ENCODE results near the gene NECTIN1. TPM values are rescaled to one million over a fixed set of nuclear protein-coding genes. Genes with fewer than 3 reads are reported as not detected.

The NECTIN1 gene
- total and polyA plus RNA-seq, 2 of the 13 experiments (the other 11 are each of a cell fraction or from before 2014, with no cell fraction given): 3.9 to 7.3 TPM

GRCh38 chr11:119728651-119729580 is at the start of gene NECTIN1 (continued):
- TF ChIP-seq ZNF552 (CRISPR knock-in tag; IDR thresholded peaks at IDR 0.05; ENCODE audit: borderline replicate concordance) (no peak), MAFG (CRISPR knock-in tag; IDR thresholded peaks at IDR 0.05) (no peak), JUND (CRISPR knock-in tag; IDR thresholded peaks at IDR 0.05) (no peak), ATF7 (IDR thresholded peaks at IDR 0.05) (no peak), ATF7 (CRISPR knock-in tag; IDR thresholded peaks at IDR 0.05) (no peak), ZFY (CRISPR knock-in tag; IDR thresholded peaks at IDR 0.05) (peak; percentile 58; the same call in 1 of the 2 replicates), KDM6A (CRISPR knock-in tag; IDR thresholded peaks at IDR 0.05; ENCODE audit: low read depth) (no peak), ZNF614 (CRISPR knock-in tag; IDR thresholded peaks at IDR 0.05; ENCODE audit: borderline replicate concordance) (no peak; the same call in 1 of the 2 replicates), HDAC2 (CRISPR knock-in tag; IDR thresholded peaks at IDR 0.05) (peak; percentile 14; the same call in 1 of the 2 replicates), ZNF784 (CRISPR knock-in tag; IDR thresholded peaks at IDR 0.05; ENCODE audit: borderline replicate concordance) (no peak), EP300 (IDR thresholded peaks at IDR 0.05; ENCODE audit: low read depth in 2 of 2, low read length in 2 of 2) (no peak), EP300 (CRISPR knock-in tag; IDR thresholded peaks at IDR 0.05; ENCODE audit: borderline replicate concordance) (no peak), CAMTA2 (CRISPR knock-in tag; IDR thresholded peaks at IDR 0.05; ENCODE audit: borderline replicate concordance) (peak; percentile 70; the same call in 1 of the 2 replicates), SP4 (CRISPR knock-in tag; IDR thresholded peaks at IDR 0.05) (peak; percentile 79), ZNF383 (CRISPR knock-in tag; IDR thresholded peaks at IDR 0.05; ENCODE audit: borderline replicate concordance) (peak; percentile 86; the same call in 1 of the 2 replicates), ZNF484 (CRISPR knock-in tag; IDR thresholded peaks at IDR 0.05; ENCODE audit: borderline replicate concordance, low read depth) (no peak), ZNF343 (CRISPR knock-in tag; IDR thresholded peaks at IDR 0.05) (peak; percentile 61; the same call in 1 of the 2 replicates), HOXA7 (CRISPR knock-in tag; IDR thresholded peaks at IDR 0.05) (no peak), ZBTB26 (CRISPR knock-in tag; IDR thresholded peaks at IDR 0.05; ENCODE audit: borderline replicate concordance) (peak; percentile 31; the same call in 1 of the 2 replicates), ZBTB20 (CRISPR knock-in tag; IDR thresholded peaks at IDR 0.05; ENCODE audit: borderline replicate concordance, low read depth) (no peak), JUN (CRISPR knock-in tag; IDR thresholded peaks at IDR 0.05) (0 out of 2 replicates have a peak, but pooled peaks have one; percentile 42), DR1 (CRISPR knock-in tag; IDR thresholded peaks at IDR 0.05) (peak; percentile 55; the same call in 1 of the 2 replicates), IRF9 (CRISPR knock-in tag; IDR thresholded peaks at IDR 0.05; ENCODE audit: borderline replicate concordance) (peak; percentile 23; the same call in 1 of the 2 replicates), ZNF83 (CRISPR knock-in tag; IDR thresholded peaks at IDR 0.05; ENCODE audit: borderline replicate concordance) (peak; percentile 45; the same call in 1 of the 2 replicates)
- TF ChIP-seq, protein P1, sequence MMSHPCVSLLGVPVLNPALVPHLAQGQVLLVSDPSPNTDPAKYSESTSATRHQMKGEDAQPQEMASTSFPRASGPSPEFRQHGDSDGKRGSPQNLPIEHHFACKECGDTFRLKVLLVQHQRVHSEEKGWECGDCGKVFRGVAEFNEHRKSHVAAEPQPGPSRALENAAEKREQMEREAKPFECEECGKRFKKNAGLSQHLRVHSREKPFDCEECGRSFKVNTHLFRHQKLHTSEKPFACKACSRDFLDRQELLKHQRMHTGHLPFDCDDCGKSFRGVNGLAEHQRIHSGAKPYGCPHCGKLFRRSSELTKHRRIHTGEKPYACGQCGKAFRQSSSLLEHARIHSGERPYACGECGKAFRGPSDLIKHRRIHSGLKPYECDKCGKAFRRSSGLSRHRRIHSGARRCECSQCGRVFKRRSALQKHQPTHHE (CRISPR knock-in tag; IDR thresholded peaks at IDR 0.05; ENCODE audit: borderline replicate concordance): peak; percentile 69; the same call in 1 of the 2 replicates

All from HepG2 (cell line).